CD4-positive, CD25-positive, alpha-beta regulatory T cell (primary cell): ENCODE results near the gene ZFAND4. TPM values are rescaled to one million over a fixed set of nuclear protein-coding genes. Genes with fewer than 3 reads are reported as not detected.

Source experiments
- ATAC-seq, 2 donors: fragments of 150-1000 bp; cut with Tn5 transposase; one replicate each; pipeline ENCODE4 v1.10.0; 2021; ENCODE audit warnings: low read depth in 2 of 2, moderate number of reproducible peaks in 2 of 2, moderate library complexity in 1 of 2
- DNase-seq, 3 donors: peaks; one replicate each; pipeline versions ENCODE4 v3.0.0 to v3.0.0-alpha.2; 2012 to 2022; ENCODE audit warnings: mixed read lengths in 1 of 3
- H3K27ac ChIP-seq: one replicate; pipeline ENCODE4 v1.7.0; 2013; ENCODE audit warnings: mild to moderate bottlenecking, low read length; ENCODE audit not compliant: insufficient read depth, poor library complexity, severe bottlenecking
- H3K27me3 ChIP-seq: one replicate; pipeline ENCODE4 v1.7.0; 2013; ENCODE audit warnings: low read length; ENCODE audit not compliant: control insufficient read depth, insufficient read depth
- H3K36me3 ChIP-seq: one replicate; pipeline ENCODE4 v1.7.0; 2013; ENCODE audit warnings: mild to moderate bottlenecking, low read length, moderate library complexity; ENCODE audit not compliant: control insufficient read depth, insufficient read depth
- H3K4me1 ChIP-seq: 2 replicates; pipeline ENCODE4 v1.7.0; 2013; ENCODE audit warnings: mild to moderate bottlenecking, low read length; ENCODE audit not compliant: insufficient read depth, control insufficient read depth, poor library complexity, severe bottlenecking
- H3K4me3 ChIP-seq: one replicate; pipeline ENCODE4 v1.7.0; 2013; ENCODE audit warnings: low read depth, mild to moderate bottlenecking, low read length, moderate library complexity
- H3K9me3 ChIP-seq, 2 experiments: 1 replicate in 1 of 2; 2 replicates in 1 of 2; pipeline ENCODE4 v1.7.0; 2013; ENCODE audit warnings: low read length in 2 of 2, mild to moderate bottlenecking in 1 of 2, moderate library complexity in 1 of 2; ENCODE audit not compliant: control insufficient read depth in 2 of 2
- H3K27ac Mint-ChIP-seq, 3 donors: one replicate each; pipeline ENCODE4 v1.8.0; 2020 to 2022; ENCODE audit warnings: mild to moderate bottlenecking in 3 of 3, mixed read lengths in 3 of 3, moderate library complexity in 2 of 3
- H3K27me3 Mint-ChIP-seq: one replicate; pipeline ENCODE4 v1.8.0; 2022; ENCODE audit warnings: mild to moderate bottlenecking, mixed read lengths
- H3K36me3 Mint-ChIP-seq: one replicate; pipeline ENCODE4 v1.8.0; 2020; ENCODE audit warnings: mixed read lengths
- H3K4me1 Mint-ChIP-seq, 4 donors: one replicate each; pipeline ENCODE4 v1.8.0; 2020 to 2022; ENCODE audit warnings: mixed read lengths in 4 of 4, mild to moderate bottlenecking in 1 of 4
- H3K4me3 Mint-ChIP-seq, 4 donors: one replicate each; pipeline ENCODE4 v1.8.0; 2020 to 2022; ENCODE audit warnings: mild to moderate bottlenecking in 4 of 4, mixed read lengths in 4 of 4, moderate library complexity in 3 of 4
- H3K9me3 Mint-ChIP-seq, 7 donors: one replicate each; pipeline ENCODE4 v1.8.0; 2020 to 2022; ENCODE audit warnings: mixed read lengths in 7 of 7, mild to moderate bottlenecking in 3 of 7, moderate library complexity in 2 of 7
- polyA plus RNA-seq, 4 donors: library from polyadenylated mRNA; unstranded; fragments of 300-500 nt; fragmentation: Illumina TruSeq; gene quantifications; one replicate each; pipeline ENCODE4 v1.2.3, GENCODE V29; 2021
- total RNA-seq: library from RNA; stranded (reverse); gene quantifications from one replicate; pipeline ENCODE4 v1.2.3, GENCODE V29; 2022

Gene ZFAND4
- total and polyA plus RNA-seq, 5 donors from 2014 or later = 17.4 to 34.7 (median 19.2) TPM

GRCh38 chr10:45653454-45653853, 19.1 kb downstream of the ZFAND4 start:
- Histone ChIP-seq H3K9me3 (no peaks in the 10 kb centered on the region), H3K27me3 (no peaks in the 10 kb centered on the region), H3K4me3 (no peak overlapping the region), H3K36me3 (peaks cover 26% of the 10 kb centered on the region), H3K4me1 (no peaks in the 10 kb centered on the region), H3K27ac (no peak overlapping the region)
- Mint-ChIP-seq H3K27ac (no peak overlapping the region), H3K36me3 (peaks cover 54% of the 10 kb centered on the region), H3K9me3 (peaks cover 0 to 6% (median 1%) of the 10 kb centered on the region in 7 donors), H3K27me3 (no peaks in the 10 kb centered on the region), H3K4me3 (no peak overlapping the region), H3K4me1 (peaks cover 32 to 48% (median 39%) of the 10 kb centered on the region in 4 donors)
- ATAC-seq (no peak), DNase-seq (no peak)

GRCh38 chr10:45652511-45652910, 20.1 kb downstream of the ZFAND4 start:
- Mint-ChIP-seq H3K9me3 (peaks cover 0 to 4% (median 0%) of the 10 kb centered on the region in 7 donors), H3K27ac (peak overlapping the region in 1 of 3 donors; percentile 22), H3K4me1 (peaks cover 27 to 41% (median 32%) of the 10 kb centered on the region in 4 donors), H3K36me3 (peaks cover 57% of the 10 kb centered on the region), H3K27me3 (no peaks in the 10 kb centered on the region), H3K4me3 (no peak overlapping the region)
- Histone ChIP-seq H3K4me3 (no peak overlapping the region), H3K27ac (no peak overlapping the region), H3K36me3 (peaks cover 30% of the 10 kb centered on the region), H3K27me3 (no peaks in the 10 kb centered on the region), H3K4me1 (no peaks in the 10 kb centered on the region), H3K9me3 (no peaks in the 10 kb centered on the region)
- DNase-seq (no peak), ATAC-seq (no peak)

GRCh38 chr10:45649296-45649695, 23.3 kb downstream of the ZFAND4 start:
- peaks cover 0 to 2% (median 0%) of the 10 kb centered on the region in 7 donors for H3K9me3 Mint-ChIP-seq
- H3K4me3 ChIP-seq = no peak overlapping the region
- no peak overlapping the region for H3K27ac ChIP-seq
- DNase-seq (no peak), ATAC-seq (no peak)
- no peaks in the 10 kb centered on the region for H3K27me3 ChIP-seq
- H3K4me1 ChIP-seq = no peaks in the 10 kb centered on the region
- peaks cover 6 to 29% (median 19%) of the 10 kb centered on the region in 4 donors for H3K4me1 Mint-ChIP-seq
- no peaks in the 10 kb centered on the region for H3K9me3 ChIP-seq
- peaks cover 54% of the 10 kb centered on the region for H3K36me3 Mint-ChIP-seq
- H3K27me3 Mint-ChIP-seq = no peaks in the 10 kb centered on the region
- no peak overlapping the region for H3K27ac Mint-ChIP-seq
- peaks cover 37% of the 10 kb centered on the region for H3K36me3 ChIP-seq
- no peak overlapping the region for H3K4me3 Mint-ChIP-seq

GRCh38 chr10:45647118-45647517, 25.5 kb downstream of the ZFAND4 start:
- Mint-ChIP-seq H3K27me3 (no peaks in the 10 kb centered on the region), H3K27ac (peak overlapping the region in 1 of 3 donors; percentile 11), H3K36me3 (peaks cover 44% of the 10 kb centered on the region), H3K4me3 (no peak overlapping the region), H3K9me3 (peaks cover 0 to 2% (median 0%) of the 10 kb centered on the region in 7 donors), H3K4me1 (peaks cover 0 to 26% (median 3%) of the 10 kb centered on the region in 4 donors)
- H3K9me3 ChIP-seq = no peaks in the 10 kb centered on the region
- no peaks in the 10 kb centered on the region for H3K4me1 ChIP-seq
- H3K36me3 ChIP-seq = peaks cover 35% of the 10 kb centered on the region
- no peak for DNase-seq
- H3K4me3 ChIP-seq = no peak overlapping the region
- H3K27ac ChIP-seq = no peak overlapping the region
- no peaks in the 10 kb centered on the region for H3K27me3 ChIP-seq
- no peak for ATAC-seq

- no peak overlapping the region for H3K4me3 ChIP-seq
- H3K27me3 ChIP-seq = no peaks in the 10 kb centered on the region
- Mint-ChIP-seq H3K27me3 (no peaks in the 10 kb centered on the region), H3K4me3 (no peak overlapping the region), H3K36me3 (peaks cover 44% of the 10 kb centered on the region), H3K9me3 (peaks cover 0 to 2% (median 0%) of the 10 kb centered on the region in 7 donors), H3K27ac (peak overlapping the region in 1 of 3 donors; percentile 11), H3K4me1 (peaks cover 0 to 25% (median 4%) of the 10 kb centered on the region in 4 donors)
- no peak for DNase-seq
- peaks cover 35% of the 10 kb centered on the region for H3K36me3 ChIP-seq
- no peak overlapping the region for H3K27ac ChIP-seq
- H3K9me3 ChIP-seq = no peaks in the 10 kb centered on the region
- no peak for ATAC-seq
- H3K4me1 ChIP-seq = no peaks in the 10 kb centered on the region
These were observed 26.1 kb downstream of the ZFAND4 start for GRCh38 chr10:45646384-45647050.

GRCh38 chr10:45644527-45644926, 28.0 kb downstream of the ZFAND4 start:
- Mint-ChIP-seq H3K27ac (no peak overlapping the region), H3K4me1 (peaks cover 0 to 25% (median 3%) of the 10 kb centered on the region in 4 donors), H3K27me3 (no peaks in the 10 kb centered on the region), H3K4me3 (no peak overlapping the region), H3K9me3 (peaks cover 0 to 2% (median 0%) of the 10 kb centered on the region in 7 donors), H3K36me3 (peaks cover 46% of the 10 kb centered on the region)
- H3K9me3 ChIP-seq = no peaks in the 10 kb centered on the region
- H3K4me1 ChIP-seq = no peaks in the 10 kb centered on the region
- H3K27ac ChIP-seq = no peak overlapping the region
- ATAC-seq = no peak
- H3K4me3 ChIP-seq = no peak overlapping the region
- DNase-seq = no peak
- H3K27me3 ChIP-seq = no peaks in the 10 kb centered on the region
- peaks cover 28% of the 10 kb centered on the region for H3K36me3 ChIP-seq

DNA sequence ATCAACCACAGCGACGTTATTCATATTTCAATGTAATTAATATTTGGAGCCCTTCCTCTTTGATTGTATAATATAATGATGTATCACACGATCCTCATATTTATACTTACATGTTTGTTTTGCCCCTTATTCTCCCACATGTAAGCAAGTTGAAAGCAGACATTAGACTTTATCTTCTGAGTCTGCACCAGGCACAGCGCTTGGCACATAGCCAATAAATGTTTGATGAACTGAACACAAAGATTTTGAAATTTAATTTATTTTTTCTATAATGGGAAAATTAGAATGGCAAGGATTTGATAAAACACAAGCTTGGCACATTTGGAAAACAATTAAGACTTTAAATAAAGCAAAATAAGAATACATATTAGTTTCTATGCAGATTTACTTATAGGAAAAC, 31.6 kb downstream of the ZFAND4 start:
- H3K27ac Mint-ChIP-seq = no peak overlapping the region
- Histone ChIP-seq H3K27ac (no peak overlapping the region), H3K36me3 (peaks cover 12% of the 10 kb centered on the region), H3K4me1 (no peaks in the 10 kb centered on the region), H3K4me3 (no peak overlapping the region), H3K9me3 (no peaks in the 10 kb centered on the region), H3K27me3 (no peaks in the 10 kb centered on the region)
- ATAC-seq (no peak), DNase-seq (no peak)
- H3K4me1 Mint-ChIP-seq = peaks cover 0 to 19% (median 2%) of the 10 kb centered on the region in 4 donors
- H3K9me3 Mint-ChIP-seq = peaks cover 0 to 1% (median 0%) of the 10 kb centered on the region in 7 donors
- H3K27me3 Mint-ChIP-seq = no peaks in the 10 kb centered on the region
- H3K36me3 Mint-ChIP-seq = peaks cover 35% of the 10 kb centered on the region
- H3K4me3 Mint-ChIP-seq = no peak overlapping the region

- H3K4me3 ChIP-seq = no peak overlapping the region
- no peak for ATAC-seq
- Mint-ChIP-seq H3K4me3 (no peak overlapping the region), H3K9me3 (peaks cover 0 to 1% (median 0%) of the 10 kb centered on the region in 7 donors), H3K4me1 (peaks cover 0 to 19% (median 2%) of the 10 kb centered on the region in 4 donors), H3K36me3 (peaks cover 41% of the 10 kb centered on the region), H3K27me3 (no peaks in the 10 kb centered on the region), H3K27ac (no peak overlapping the region)
- H3K4me1 ChIP-seq = no peaks in the 10 kb centered on the region
- H3K27me3 ChIP-seq = no peaks in the 10 kb centered on the region
- no peaks in the 10 kb centered on the region for H3K9me3 ChIP-seq
- DNase-seq = no peak
- H3K36me3 ChIP-seq = peaks cover 10% of the 10 kb centered on the region
- no peak overlapping the region for H3K27ac ChIP-seq
These were observed 32.5 kb downstream of the ZFAND4 start for GRCh38 chr10:45640049-45640448.
